Right lobe of liver (tissue), 6 donors: Measurements from ENCODE around the gene UTF1. TPM values are rescaled to one million over a fixed set of nuclear protein-coding genes. Genes with fewer than 3 reads are reported as not detected.

Experiments
- ATAC-seq, 4 donors: fragments of 200-7000 bp; cut with Tn5 transposase; one replicate each; pipeline ENCODE4 v1.9.1; 2020; ENCODE audit warnings: mild to moderate bottlenecking in 4 of 4, moderate library complexity in 4 of 4
- DNase-seq, 3 donors: peaks; one replicate each; pipeline ENCODE4 v3.0.0-alpha.2; 2020
- H3K27ac ChIP-seq, 3 donors: fragments of 200-600 bp; one replicate each; pipeline ENCODE4 v1.8.0; 2022
- H3K27me3 ChIP-seq, 2 donors: fragments of 200-600 bp; one replicate each; pipeline ENCODE4 v1.8.0; 2022
- H3K36me3 ChIP-seq, 4 donors: fragments of 200-600 bp; sonication (generic) in 1 of 4; one replicate each; pipeline versions ENCODE4 v1.5.1 to v1.8.0; 2017 to 2022; ENCODE audit warnings: control low read depth in 1 of 4
- H3K4me1 ChIP-seq, 4 donors: fragments of 200-600 bp; sonication (generic) in 1 of 4; one replicate each; pipeline versions ENCODE4 v1.5.1 to v1.8.0; 2017 to 2022; ENCODE audit warnings: control low read depth in 1 of 4
- H3K4me3 ChIP-seq, 3 donors: fragments of 200-600 bp; one replicate each; pipeline ENCODE4 v1.8.0; 2022
- H3K9me3 ChIP-seq, 4 donors: fragments of 200-600 bp; sonication (generic) in 1 of 4; one replicate each; pipeline versions ENCODE4 v1.5.1 to v1.8.0; 2017 to 2022; ENCODE audit warnings: control low read depth in 1 of 4
- POLR2A ChIP-seq: fragments of 450-650 bp; IDR thresholded peaks from one replicate; pipeline ENCODE4 v1.6.1; 2017; ENCODE audit warnings: antibody characterized with exemption, mild to moderate bottlenecking
- WGBS: methylation state at CpG from one replicate; pipeline ENCODE4 v1.1.6; 2018; ENCODE audit warnings: low coverage, low lambda C conversion rate; ENCODE audit not compliant: insufficient coverage; ENCODE audit errors: missing lambda C conversion rate; 5-methylcytosine and 5-hydroxymethylcytosine counted together
- intact Hi-C, 2 donors: fragments of 100-400 bp; cut with DNase I; formaldehyde crosslinking; loops; one replicate each; pipeline versions ENCODE4 v1.11.2 to v1.14.1; 2022
- total RNA-seq, 6 experiments: library from RNA; depleted of rRNA in 2 of 6; stranded (reverse); fragments of >200 nt in 2 of 6; fragmentation: NEBNext Ultra II Directional in 3 of 6; extraction: Animal tissue kit (Norgen Biotek cat#: 25700) in 3 of 6; gene quantifications; one replicate each; pipeline versions ENCODE4 v1.1.0 to v1.2.4, GENCODE V29; 2016 to 2023
- TF ChIP-seq, protein P1 (sequence below), 4 donors: fragments of 200-600 bp in 3 of 4; fragments of 450-650 bp in 1 of 4; IDR thresholded peaks; one replicate each; pipeline versions ENCODE4 v1.5.1 to v1.8.0; 2016 to 2022; ENCODE audit warnings: antibody characterized with exemption in 4 of 4, mild to moderate bottlenecking in 2 of 4
- donor health status: DM: no; HTN: yes; CAD: no.
- donor health status: DM: no; HTN: no; CAD: no.
- donor health status: DM: no; HTN: no; CAD: no.
- donor health status: DM: no; HTN: yes; CAD: no.
- donor health status: DM: no; HTN: yes; CAD: no.

Gene UTF1
- total RNA-seq, 6 experiments from 2014 or later, result not detected

DNA sequence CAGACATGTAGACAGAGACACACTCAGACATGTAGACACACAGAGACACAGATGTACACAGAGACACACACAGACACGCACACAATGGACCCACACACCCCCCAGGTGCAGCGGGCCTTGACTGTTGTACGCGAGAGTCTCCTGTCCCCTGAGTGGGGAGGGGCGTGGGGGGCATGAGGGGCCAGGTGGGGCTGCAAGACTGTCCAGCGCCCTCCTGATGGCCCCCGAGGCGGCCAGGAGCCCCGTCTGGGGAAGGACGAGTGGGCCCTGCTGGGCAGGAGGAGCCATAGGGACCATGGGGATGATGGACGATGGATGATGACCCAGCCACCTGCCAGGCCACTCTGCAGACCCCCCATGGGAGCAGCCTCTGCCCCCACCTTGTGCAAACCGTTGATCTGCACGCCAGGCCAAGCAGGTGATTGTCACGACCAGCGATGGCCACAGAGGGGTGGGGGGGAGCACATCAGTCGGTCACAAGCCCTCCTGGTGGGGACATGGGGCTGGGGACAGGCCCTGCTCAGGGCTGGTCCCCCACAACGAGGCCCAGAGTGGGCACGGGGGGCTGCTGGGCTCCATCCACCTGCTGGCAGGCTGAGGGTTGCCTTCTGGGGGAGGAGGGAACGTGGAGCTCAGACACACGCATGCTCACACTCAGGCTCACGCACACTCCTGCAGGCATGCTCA lies 19.2 kb downstream of the UTF1 start:
- H3K36me3 ChIP-seq, result no peaks in the 10 kb centered on the region
- no peaks in the 10 kb centered on the region for H3K4me1 ChIP-seq
- WGBS, result 24% methylated on average over 4 of the region's 21 CpGs
- H3K9me3 ChIP-seq, result no peaks in the 10 kb centered on the region
- intact Hi-C loops, result no loop called here
- no peak overlapping the region for H3K4me3 ChIP-seq
- DNase-seq, result no peak
- peaks cover 0 to 5% of the 10 kb centered on the region in 2 donors for H3K27me3 ChIP-seq
- no peak overlapping the region for H3K27ac ChIP-seq
- no peak for ATAC-seq
- no peak for TF ChIP-seq POLR2A
- TF ChIP-seq, protein P1, sequence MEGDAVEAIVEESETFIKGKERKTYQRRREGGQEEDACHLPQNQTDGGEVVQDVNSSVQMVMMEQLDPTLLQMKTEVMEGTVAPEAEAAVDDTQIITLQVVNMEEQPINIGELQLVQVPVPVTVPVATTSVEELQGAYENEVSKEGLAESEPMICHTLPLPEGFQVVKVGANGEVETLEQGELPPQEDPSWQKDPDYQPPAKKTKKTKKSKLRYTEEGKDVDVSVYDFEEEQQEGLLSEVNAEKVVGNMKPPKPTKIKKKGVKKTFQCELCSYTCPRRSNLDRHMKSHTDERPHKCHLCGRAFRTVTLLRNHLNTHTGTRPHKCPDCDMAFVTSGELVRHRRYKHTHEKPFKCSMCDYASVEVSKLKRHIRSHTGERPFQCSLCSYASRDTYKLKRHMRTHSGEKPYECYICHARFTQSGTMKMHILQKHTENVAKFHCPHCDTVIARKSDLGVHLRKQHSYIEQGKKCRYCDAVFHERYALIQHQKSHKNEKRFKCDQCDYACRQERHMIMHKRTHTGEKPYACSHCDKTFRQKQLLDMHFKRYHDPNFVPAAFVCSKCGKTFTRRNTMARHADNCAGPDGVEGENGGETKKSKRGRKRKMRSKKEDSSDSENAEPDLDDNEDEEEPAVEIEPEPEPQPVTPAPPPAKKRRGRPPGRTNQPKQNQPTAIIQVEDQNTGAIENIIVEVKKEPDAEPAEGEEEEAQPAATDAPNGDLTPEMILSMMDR (IDR thresholded peaks at IDR 0.05), result no peak

DNA sequence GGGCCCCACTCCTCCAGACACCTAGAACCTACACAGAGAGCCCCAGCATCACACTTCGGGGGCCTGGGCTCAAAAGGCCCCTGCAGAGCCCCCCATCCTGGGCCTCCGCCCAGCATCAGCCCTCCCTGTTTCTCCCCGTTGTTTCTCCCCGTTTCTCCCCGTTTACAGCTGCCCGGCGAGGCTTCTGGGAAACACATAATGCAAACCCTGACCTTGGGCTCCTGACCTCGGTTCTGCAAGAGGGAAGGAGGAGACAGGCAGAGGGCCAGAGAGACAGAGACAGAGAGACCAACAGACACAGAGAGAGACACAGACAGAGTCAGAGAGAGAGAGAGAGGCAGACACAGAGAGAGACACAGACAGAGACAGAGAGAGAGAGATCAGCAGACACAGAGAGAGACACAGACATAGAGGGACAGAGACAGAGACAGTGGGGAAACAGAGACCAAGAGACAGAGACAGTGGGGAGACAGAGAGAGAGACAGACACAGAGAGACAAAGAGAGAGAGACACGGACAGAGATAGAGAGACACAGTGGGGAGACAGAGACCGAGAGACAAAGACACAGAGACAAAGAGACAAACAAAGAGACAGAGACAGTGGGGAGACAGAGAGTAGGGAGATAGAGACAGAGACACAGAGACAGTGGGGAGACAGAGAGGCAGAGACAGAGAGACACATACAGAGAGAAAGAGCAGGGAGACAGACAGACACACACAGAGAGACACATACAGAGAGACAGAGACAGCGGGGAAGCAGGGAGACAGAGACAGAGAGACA lies 20.1 kb downstream of the UTF1 start:
- WGBS, result 41% methylated on average over 10 of the region's 11 CpGs
- no peak overlapping the region for H3K27ac ChIP-seq
- TF ChIP-seq, protein P1 (IDR thresholded peaks at IDR 0.05), result no peak
- H3K27me3 ChIP-seq, result no peaks in the 10 kb centered on the region
- intact Hi-C loops, result no loop called here
- no peaks in the 10 kb centered on the region for H3K4me1 ChIP-seq
- ATAC-seq (peak; percentile 4 to 78 (median 51)), DNase-seq (no peak)
- H3K4me3 ChIP-seq, result no peak overlapping the region
- no peaks in the 10 kb centered on the region for H3K9me3 ChIP-seq
- H3K36me3 ChIP-seq, result no peaks in the 10 kb centered on the region

DNA sequence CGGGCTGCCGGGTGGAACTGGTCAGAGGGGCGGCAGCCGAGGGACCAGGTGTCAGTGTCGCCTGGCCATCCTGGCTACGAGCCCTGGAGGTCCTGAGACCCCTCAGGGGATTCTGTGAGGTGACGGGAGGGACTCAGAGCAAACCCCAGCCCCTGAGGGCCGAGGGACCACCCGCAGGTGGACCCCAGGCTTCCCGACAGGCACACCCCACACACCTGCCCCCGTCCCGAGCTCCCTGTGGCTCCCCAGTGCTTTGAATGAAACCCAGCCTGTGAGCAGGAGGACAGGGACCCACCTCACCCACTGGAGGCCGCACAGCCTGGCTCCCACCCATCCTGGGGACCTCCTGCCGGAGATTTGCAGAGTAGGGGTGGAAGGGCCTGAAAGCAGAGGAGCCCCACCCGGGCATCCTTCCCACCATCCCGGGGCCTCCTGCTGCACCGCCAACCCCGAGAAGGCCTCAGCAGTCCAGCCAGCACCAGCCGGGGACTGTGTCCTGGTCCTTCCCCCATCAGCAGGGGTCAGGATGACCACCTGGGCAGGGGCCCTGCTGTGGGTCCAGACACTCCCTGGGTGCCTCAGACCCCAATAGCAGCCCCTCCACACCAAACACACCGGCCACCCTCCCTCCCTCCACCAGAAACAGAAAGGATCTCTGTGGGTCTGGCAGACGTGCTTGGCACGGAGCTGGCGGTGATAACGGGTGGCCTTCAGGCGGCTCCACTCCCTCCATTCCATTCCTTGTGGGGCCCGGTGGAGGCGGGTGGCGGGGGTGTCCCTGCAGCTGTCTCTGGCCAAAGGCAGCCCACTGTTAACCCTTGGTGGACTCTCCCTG lies 21.6 kb downstream of the UTF1 start:
- intact Hi-C loops, result no loop called here
- no peak for DNase-seq
- no peaks in the 10 kb centered on the region for H3K9me3 ChIP-seq
- H3K27ac ChIP-seq, result no peak overlapping the region
- no peaks in the 10 kb centered on the region for H3K27me3 ChIP-seq
- no peak overlapping the region for H3K4me3 ChIP-seq
- H3K36me3 ChIP-seq, result no peaks in the 10 kb centered on the region
- H3K4me1 ChIP-seq, result no peaks in the 10 kb centered on the region
- no peak for ATAC-seq
- TF ChIP-seq, protein P1 (IDR thresholded peaks at IDR 0.05), result no peak
- no peak for TF ChIP-seq POLR2A
- 80% methylated on average over 6 of the region's 28 CpGs for WGBS

DNA sequence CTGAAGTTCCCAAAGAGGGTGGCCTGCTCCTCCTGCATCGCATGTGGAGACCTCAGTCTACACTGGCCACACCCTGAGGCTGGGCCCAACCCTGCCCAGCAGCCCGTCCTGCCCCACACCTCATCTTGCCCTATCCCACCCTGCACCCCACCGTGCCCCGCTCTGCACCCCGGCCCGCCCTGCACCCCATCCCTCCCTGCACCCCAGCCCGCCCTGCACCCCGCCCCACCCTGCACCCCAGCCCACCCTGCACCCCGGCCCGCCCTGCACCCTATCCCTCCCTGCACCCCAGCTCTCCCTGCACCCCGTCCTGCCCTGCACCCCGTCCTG lies 22.2 kb downstream of the UTF1 start:
- no peaks in the 10 kb centered on the region for H3K27me3 ChIP-seq
- no peak for TF ChIP-seq POLR2A
- TF ChIP-seq, protein P1 (IDR thresholded peaks at IDR 0.05), result no peak
- no peak overlapping the region for H3K4me3 ChIP-seq
- no peak for ATAC-seq
- H3K9me3 ChIP-seq, result no peaks in the 10 kb centered on the region
- intact Hi-C loops, result no loop called here
- H3K4me1 ChIP-seq, result peaks cover 0 to under 1% (median 0%) of the 10 kb centered on the region in 4 donors
- WGBS, result 53% methylated on average over 4 of the region's 12 CpGs
- no peaks in the 10 kb centered on the region for H3K36me3 ChIP-seq
- no peak for DNase-seq
- H3K27ac ChIP-seq, result no peak overlapping the region
